Measurements from ENCODE around the gene ARID5B.
"Not testable (repeated sequence)": the region's sequence is repeated elsewhere in the genome, so short reads cannot be mapped to it uniquely, and the experiment has no call there.

Gene ARID5B

GRCh38 chr10:62018131-62018911 lies 116.8 kb downstream of the ARID5B start:
- DNase-seq = no peak

- DNase-seq = no peak
Measured at GRCh38 chr10:62019013-62019684, 117.7 kb downstream of the ARID5B start.

GRCh38 chr10:62019685-62020359 lies 118.3 kb downstream of the ARID5B start:
- DNase-seq = no peak

- DNase-seq = no peak
Measured at GRCh38 chr10:62021128-62021665, 119.7 kb downstream of the ARID5B start.

GRCh38 chr10:62021978-62022802 lies 120.7 kb downstream of the ARID5B start:
- no peak for DNase-seq

GRCh38 chr10:62022830-62023229 lies 121.3 kb downstream of the ARID5B start:
- no peak for DNase-seq

- DNase-seq = no peak
Measured at GRCh38 chr10:62023329-62023728, 121.8 kb downstream of the ARID5B start.

- no peak for DNase-seq
Measured at GRCh38 chr10:62024026-62024701, 122.7 kb downstream of the ARID5B start.

GRCh38 chr10:62025134-62025794 lies 123.8 kb downstream of the ARID5B start:
- DNase-seq = peak in 1 of 3 experiments; percentile 13

GRCh38 chr10:62025901-62026879 lies 124.7 kb downstream of the ARID5B start:
- no peak for DNase-seq

- no peak for DNase-seq
Measured at GRCh38 chr10:62027841-62028501, 126.5 kb downstream of the ARID5B start.

GRCh38 chr10:62028502-62028842 lies 127.0 kb downstream of the ARID5B start:
- DNase-seq = not testable (repeated sequence)

- DNase-seq = no peak
Measured at GRCh38 chr10:62029401-62029800, 127.9 kb downstream of the ARID5B start.

- no peak for DNase-seq
Measured at GRCh38 chr10:62031507-62031906, 130.0 kb downstream of the ARID5B start.

GRCh38 chr10:62033125-62033524 lies 131.6 kb downstream of the ARID5B start:
- DNase-seq = no peak

GRCh38 chr10:62034096-62034640 lies 132.7 kb downstream of the ARID5B start:
- DNase-seq = peak in 1 of 3 experiments; percentile 22

GRCh38 chr10:62036186-62037081 lies 134.9 kb downstream of the ARID5B start:
- DNase-seq = peak in 1 of 3 experiments; percentile 42

- peak in 2 of 3 experiments; percentile 8 to 56 for DNase-seq
Measured at GRCh38 chr10:62037166-62037831, 135.8 kb downstream of the ARID5B start.
